HFFc6 (cell line): ENCODE results near the gene MFF. TPM values are rescaled to one million over a fixed set of nuclear protein-coding genes. Genes with fewer than 3 reads are reported as not detected.

Experiments
- DNase-seq: peaks from one replicate; pipeline ENCODE4 v3.0.0-alpha.2; 2018
- H3K27ac Mint-ChIP-seq: 2 replicates; pipeline ENCODE4 v1.8.0; 2020; ENCODE audit warnings: mild to moderate bottlenecking, mixed read lengths
- H3K27me3 Mint-ChIP-seq: 2 replicates; pipeline ENCODE4 v1.8.0; 2021; ENCODE audit warnings: mild to moderate bottlenecking, moderate library complexity, mixed read lengths; ENCODE audit not compliant: insufficient read depth
- H3K36me3 Mint-ChIP-seq: 2 replicates; pipeline ENCODE4 v1.8.0; 2021; ENCODE audit warnings: low read depth, mixed read lengths
- H3K4me1 Mint-ChIP-seq: 2 replicates; pipeline ENCODE4 v1.8.0; 2020; ENCODE audit warnings: low read depth, mixed read lengths
- H3K4me3 Mint-ChIP-seq: 2 replicates; pipeline ENCODE4 v1.8.0; 2020; ENCODE audit warnings: mild to moderate bottlenecking, moderate library complexity, mixed read lengths
- H3K9me3 Mint-ChIP-seq: 2 replicates; pipeline ENCODE4 v1.8.0; 2020; ENCODE audit warnings: mild to moderate bottlenecking, mixed read lengths
- total RNA-seq, 6 experiments: library from RNA; stranded (reverse); fragmentation: NEBNext Ultra II Directional; extraction: Animal tissue kit (Norgen Biotek cat#: 25700); gene quantifications; 2 replicates in 1 of 6; 3 replicates in 5 of 6; pipeline ENCODE4 v1.2.3, GENCODE V29; 2021
- TF ChIP-seq, protein P1 (sequence below): fragments of 200-600 bp; sonication (generic); IDR thresholded peaks from 2 replicates; pipeline ENCODE4 v1.5.0; 2021; ENCODE audit warnings: antibody characterized with exemption, mild to moderate bottlenecking

The MFF gene
- total RNA-seq, 6 experiments from 2014 or later: 53.7 to 75.0 (median 65.6) TPM

GRCh38 chr2:227326783-227327182 is 1.7 kb downstream of the MFF start:
- H3K27me3 Mint-ChIP-seq: no peaks in the 10 kb centered on the region
- peaks cover 5% of the 10 kb centered on the region; the same call in 1 of the 2 replicates for H3K9me3 Mint-ChIP-seq
- no peak for DNase-seq
- peak overlapping the region; percentile 91 for H3K4me3 Mint-ChIP-seq
- peaks cover 23% of the 10 kb centered on the region for H3K36me3 Mint-ChIP-seq
- peaks cover 36% of the 10 kb centered on the region for H3K4me1 Mint-ChIP-seq
- H3K27ac Mint-ChIP-seq: no peak overlapping the region; the same call in 1 of the 2 replicates
- TF ChIP-seq, protein P1, sequence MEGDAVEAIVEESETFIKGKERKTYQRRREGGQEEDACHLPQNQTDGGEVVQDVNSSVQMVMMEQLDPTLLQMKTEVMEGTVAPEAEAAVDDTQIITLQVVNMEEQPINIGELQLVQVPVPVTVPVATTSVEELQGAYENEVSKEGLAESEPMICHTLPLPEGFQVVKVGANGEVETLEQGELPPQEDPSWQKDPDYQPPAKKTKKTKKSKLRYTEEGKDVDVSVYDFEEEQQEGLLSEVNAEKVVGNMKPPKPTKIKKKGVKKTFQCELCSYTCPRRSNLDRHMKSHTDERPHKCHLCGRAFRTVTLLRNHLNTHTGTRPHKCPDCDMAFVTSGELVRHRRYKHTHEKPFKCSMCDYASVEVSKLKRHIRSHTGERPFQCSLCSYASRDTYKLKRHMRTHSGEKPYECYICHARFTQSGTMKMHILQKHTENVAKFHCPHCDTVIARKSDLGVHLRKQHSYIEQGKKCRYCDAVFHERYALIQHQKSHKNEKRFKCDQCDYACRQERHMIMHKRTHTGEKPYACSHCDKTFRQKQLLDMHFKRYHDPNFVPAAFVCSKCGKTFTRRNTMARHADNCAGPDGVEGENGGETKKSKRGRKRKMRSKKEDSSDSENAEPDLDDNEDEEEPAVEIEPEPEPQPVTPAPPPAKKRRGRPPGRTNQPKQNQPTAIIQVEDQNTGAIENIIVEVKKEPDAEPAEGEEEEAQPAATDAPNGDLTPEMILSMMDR: no peak

- no peaks in the 10 kb centered on the region for H3K27me3 Mint-ChIP-seq
- H3K36me3 Mint-ChIP-seq: peaks cover 41% of the 10 kb centered on the region
- H3K4me3 Mint-ChIP-seq: no peak overlapping the region
- H3K27ac Mint-ChIP-seq: no peak overlapping the region
- H3K4me1 Mint-ChIP-seq: no peaks in the 10 kb centered on the region
- no peak for DNase-seq
- TF ChIP-seq, protein P1: no peak
- no peaks in the 10 kb centered on the region for H3K9me3 Mint-ChIP-seq
Observed at GRCh38 chr2:227335713-227336112, 10.7 kb downstream of the MFF start.

GRCh38 chr2:227337442-227337841 is 12.4 kb downstream of the MFF start:
- DNase-seq: no peak
- TF ChIP-seq, protein P1: no peak

GRCh38 chr2:227339098-227339599 is 14.1 kb downstream of the MFF start:
- no peak for DNase-seq
- Mint-ChIP-seq H3K9me3 (no peaks in the 10 kb centered on the region), H3K4me3 (no peak overlapping the region), H3K27me3 (no peaks in the 10 kb centered on the region), H3K36me3 (peaks cover 25% of the 10 kb centered on the region), H3K4me1 (no peaks in the 10 kb centered on the region), H3K27ac (no peak overlapping the region)
- TF ChIP-seq, protein P1: no peak

More at GRCh38 chr2:227337442-227337841, 12.4 kb downstream of the MFF start:
- H3K27ac Mint-ChIP-seq: no peak overlapping the region
- no peaks in the 10 kb centered on the region for H3K4me1 Mint-ChIP-seq
- H3K36me3 Mint-ChIP-seq: peaks cover 29% of the 10 kb centered on the region
- no peak overlapping the region for H3K4me3 Mint-ChIP-seq
- no peaks in the 10 kb centered on the region for H3K9me3 Mint-ChIP-seq
- no peaks in the 10 kb centered on the region for H3K27me3 Mint-ChIP-seq

- Mint-ChIP-seq H3K9me3 (no peaks in the 10 kb centered on the region), H3K36me3 (peaks cover 20% of the 10 kb centered on the region), H3K27ac (no peak overlapping the region), H3K27me3 (no peaks in the 10 kb centered on the region), H3K4me1 (0 out of 2 replicates have a peak, but pooled peaks cover 4% of the 10 kb centered on the region), H3K4me3 (no peak overlapping the region)
- TF ChIP-seq, protein P1: no peak
- DNase-seq: no peak
Observed at GRCh38 chr2:227340106-227340505, 15.1 kb downstream of the MFF start.
